OCI-LY1 (cell line): ENCODE results near the gene CTSD.

Experiments
- H2AFZ ChIP-seq: fragments of 200-600 bp; sonication (generic), shearing (Covaris generic); 2 replicates; pipeline ENCODE4 v1.6.0; 2014; ENCODE audit warnings: antibody characterized with exemption, mild to moderate bottlenecking, low read length
- H3F3A ChIP-seq: fragments of 200-600 bp; sonication (generic), shearing (Covaris generic); 2 replicates; pipeline ENCODE4 v1.6.0; 2014; ENCODE audit warnings: mild to moderate bottlenecking, antibody characterized with exemption, low read length, moderate library complexity; ENCODE audit not compliant: insufficient read depth
- H3K27ac ChIP-seq: fragments of 200-600 bp; sonication (generic); 2 replicates; pipeline ENCODE4 v1.5.1; 2014; ENCODE audit warnings: low read length, mixed run types, mild to moderate bottlenecking, low read depth; ENCODE audit not compliant: poor library complexity, severe bottlenecking
- H3K27me3 ChIP-seq: fragments of 200-600 bp; sonication (generic); 2 replicates; pipeline ENCODE4 v1.6.0; 2014; ENCODE audit warnings: antibody characterized with exemption, mild to moderate bottlenecking, low read length, moderate library complexity; ENCODE audit not compliant: insufficient read depth
- H3K36me3 ChIP-seq: fragments of 200-600 bp; sonication (generic); 2 replicates; pipeline ENCODE4 v1.6.1; 2014; ENCODE audit warnings: mild to moderate bottlenecking, antibody characterized with exemption, low read length, moderate library complexity, mixed read lengths; ENCODE audit not compliant: insufficient read depth
- H3K4me1 ChIP-seq: fragments of 200-600 bp; sonication (generic); 2 replicates; pipeline ENCODE4 v1.5.1; 2014; ENCODE audit warnings: mild to moderate bottlenecking, low read length, moderate library complexity; ENCODE audit not compliant: insufficient read depth, severe bottlenecking
- H3K4me2 ChIP-seq: fragments of 200-600 bp; sonication (generic), shearing (Covaris generic); 2 replicates; pipeline ENCODE4 v1.6.1; 2014; ENCODE audit warnings: low read length
- H3K4me3 ChIP-seq: fragments of 200-600 bp; sonication (generic); 2 replicates; pipeline ENCODE4 v1.5.1; 2014; ENCODE audit warnings: low read length, low read depth, mild to moderate bottlenecking, mixed read lengths; ENCODE audit not compliant: poor library complexity, severe bottlenecking
- H3K79me2 ChIP-seq: fragments of 200-600 bp; shearing (Covaris generic); 2 replicates; pipeline ENCODE4 v1.6.1; 2016; ENCODE audit warnings: mixed run types, low read length, mixed read lengths; ENCODE audit not compliant: insufficient read depth
- H3K9ac ChIP-seq: fragments of 200-600 bp; sonication (generic), shearing (Covaris generic); 2 replicates; pipeline ENCODE4 v1.6.1; 2014; ENCODE audit warnings: mild to moderate bottlenecking, low read length, mixed read lengths
- H3K9me2 ChIP-seq: fragments of 200-600 bp; sonication (generic), shearing (Covaris generic); 2 replicates; pipeline ENCODE4 v1.6.1; 2014; ENCODE audit warnings: low read depth, mild to moderate bottlenecking, low read length, mixed read lengths
- H3K9me3 ChIP-seq: fragments of 200-600 bp; shearing (Covaris generic); 2 replicates; pipeline ENCODE4 v1.6.1; 2014; ENCODE audit warnings: low read length, mixed read lengths
- H4K20me1 ChIP-seq: fragments of 200-600 bp; sonication (generic), shearing (Covaris generic); 2 replicates; pipeline ENCODE4 v1.6.0; 2016; ENCODE audit warnings: mild to moderate bottlenecking, low read length; ENCODE audit not compliant: insufficient read depth
- CTCF ChIP-seq: fragments of 200-600 bp; sonication (generic), shearing (Covaris generic); IDR thresholded peaks from 2 replicates; pipeline ENCODE4 v1.5.1; 2017; ENCODE audit warnings: mild to moderate bottlenecking, antibody characterized with exemption, low read length, moderate library complexity, mixed read lengths
- EZH2 ChIP-seq: fragments of 200-600 bp; sonication (generic), shearing (Covaris generic); IDR thresholded peaks from 2 replicates; pipeline ENCODE4 v1.8.0; 2017; ENCODE audit warnings: borderline replicate concordance, mixed run types, mild to moderate bottlenecking, antibody characterized with exemption, low read length, moderate library complexity, mixed read lengths

CTSD gene

GRCh38 chr11:1728931-1729691 is 34.6 kb downstream of the CTSD start:
- Histone ChIP-seq H3K9me2 (no peaks in the 10 kb centered on the region), H3K36me3 (no peaks in the 10 kb centered on the region), H3F3A (no peaks in the 10 kb centered on the region), H2AFZ (no peak overlapping the region), H3K27ac (no peak overlapping the region), H3K4me2 (no peak overlapping the region), H3K9ac (no peak overlapping the region), H3K4me1 (no peaks in the 10 kb centered on the region), H4K20me1 (no peaks in the 10 kb centered on the region), H3K79me2 (no peaks in the 10 kb centered on the region), H3K27me3 (no peaks in the 10 kb centered on the region; the same call in none of the 2 replicates), H3K4me3 (no peak overlapping the region), H3K9me3 (no peaks in the 10 kb centered on the region)
- no peak for TF ChIP-seq CTCF
- TF ChIP-seq EZH2, result no peak

GRCh38 chr11:1728301-1728700 is 35.4 kb downstream of the CTSD start:
- Histone ChIP-seq H4K20me1 (no peaks in the 10 kb centered on the region), H3F3A (no peaks in the 10 kb centered on the region), H3K9me2 (no peaks in the 10 kb centered on the region), H2AFZ (no peak overlapping the region), H3K27ac (no peak overlapping the region), H3K4me1 (no peaks in the 10 kb centered on the region), H3K36me3 (no peaks in the 10 kb centered on the region), H3K9me3 (no peaks in the 10 kb centered on the region), H3K27me3 (no peaks in the 10 kb centered on the region; the same call in none of the 2 replicates), H3K79me2 (no peaks in the 10 kb centered on the region), H3K9ac (no peak overlapping the region), H3K4me3 (no peak overlapping the region), H3K4me2 (no peak overlapping the region)
- TF ChIP-seq EZH2, result no peak
- no peak for TF ChIP-seq CTCF

GRCh38 chr11:1727861-1728260 is 35.9 kb downstream of the CTSD start:
- no peaks in the 10 kb centered on the region; the same call in none of the 2 replicates for H3K27me3 ChIP-seq
- H3K4me2 ChIP-seq, result no peak overlapping the region

More at GRCh38 chr11:1727861-1728260, 35.9 kb downstream of the CTSD start:
- Histone ChIP-seq H3K4me3 (no peak overlapping the region), H3F3A (no peaks in the 10 kb centered on the region), H3K36me3 (no peaks in the 10 kb centered on the region), H3K9me3 (no peaks in the 10 kb centered on the region), H3K79me2 (no peaks in the 10 kb centered on the region), H3K27ac (no peak overlapping the region), H3K9me2 (no peaks in the 10 kb centered on the region), H3K4me1 (no peaks in the 10 kb centered on the region), H4K20me1 (no peaks in the 10 kb centered on the region), H3K9ac (no peak overlapping the region), H2AFZ (no peak overlapping the region)
- TF ChIP-seq CTCF, result no peak
- TF ChIP-seq EZH2, result no peak
